ENCODE data around the gene RADIL. TPM values are rescaled to one million over a fixed set of nuclear protein-coding genes. Genes with fewer than 3 reads are reported as not detected.

Gene RADIL
- total and polyA plus RNA-seq, 2 donors (not counting 1 experiment from before 2014, with no cell fraction given), result not detected

- Histone ChIP-seq H3K27me3 (replicated peaks in 1 of 4; ENCODE audit: control extremely low read depth in 1 of 4, control insufficient read depth in 3 of 4, insufficient read depth in 4 of 4, low read length in 3 of 4) (peaks cover 0 to 14% (median 6%) of the 10 kb centered on the region in 4 experiments), H3K27ac (ENCODE audit: low read length in 2 of 2) (no peak overlapping the region), H3K4me1 (ENCODE audit: control insufficient read depth in 2 of 2, insufficient read depth in 2 of 2, low read length in 2 of 2) (no peaks in the 10 kb centered on the region), H3K9me3 (ENCODE audit: control extremely low read depth in 1 of 3, control insufficient read depth in 2 of 3, insufficient read depth in 1 of 3, low read length in 2 of 3) (peaks cover 0 to 8% (median 0%) of the 10 kb centered on the region in 3 donors), H3K4me2 (replicated peaks; ENCODE audit: low read depth, low read length, poor library complexity, severe bottlenecking) (no peak overlapping the region), H3K36me3 (replicated peaks in 1 of 2; ENCODE audit: control extremely low read depth in 1 of 2, control insufficient read depth in 1 of 2, extremely low read depth in 1 of 2, insufficient read depth in 2 of 2, low read length in 1 of 2) (no peaks in the 10 kb centered on the region), H3K4me3 (ENCODE audit: control extremely low read depth in 1 of 5, extremely low read depth in 1 of 5, insufficient read depth in 1 of 5, low read depth in 2 of 5, low read length in 4 of 5) (no peak overlapping the region), H3K79me2 (ENCODE audit: control insufficient read depth, insufficient read depth, low read length) (no peaks in the 10 kb centered on the region), H3K9ac (ENCODE audit: low read length) (no peak overlapping the region), H4K20me1 (ENCODE audit: control insufficient read depth, insufficient read depth, low read length, poor library complexity, severe bottlenecking) (no peaks in the 10 kb centered on the region), H2AFZ (ENCODE audit: insufficient read depth, low read depth, low read length, poor library complexity, severe bottlenecking) (no peak overlapping the region)
- Mint-ChIP-seq H3K27me3 (peaks cover 43% of the 10 kb centered on the region), H3K9me3 (ENCODE audit: insufficient read depth) (peaks cover 2% of the 10 kb centered on the region), H3K27ac (no peak overlapping the region), H3K4me3 (no peak overlapping the region), H3K4me1 (no peaks in the 10 kb centered on the region)
- POLR2A ChIA-PET, result no interaction called here
- ATAC-seq (ENCODE audit: low read depth), result no peak
- DNase-seq, result no peak
- no CpG with 5 or more reads among the region's 5 CpGs for WGBS (ENCODE audit: insufficient coverage)
- CTCF ChIA-PET, result no interaction called here
- TF ChIP-seq EZH2 (IDR thresholded peaks at IDR 0.05; ENCODE audit: borderline replicate concordance, insufficient read depth, low read depth, low read length, poor library complexity, severe bottlenecking) (no peak), CTCF (IDR thresholded peaks at IDR 0.05) (no peak)
- intact Hi-C loops (cut with micrococcal nuclease), result no loop called here
Measured at GRCh38 chr7:4868493-4868892, 15.0 kb downstream of the RADIL start.

GRCh38 chr7:4866528-4867496, 16.7 kb downstream of the RADIL start:
- ChIA-PET CTCF (interaction anchor here (1.4 kb wide), 1 partner anchor 8 kb away, joined by 3 read pairs; no protein-coding TSS in a partner anchor), POLR2A (no interaction called here)
- intact Hi-C loops (cut with micrococcal nuclease), result no loop called here
- Mint-ChIP-seq H3K27me3 (peaks cover 44% of the 10 kb centered on the region), H3K4me3 (no peak overlapping the region), H3K4me1 (no peaks in the 10 kb centered on the region), H3K9me3 (ENCODE audit: insufficient read depth) (peaks cover 4% of the 10 kb centered on the region), H3K27ac (no peak overlapping the region)
- H3K4me1 ChIP-seq (ENCODE audit: control insufficient read depth in 2 of 2, insufficient read depth in 2 of 2, low read length in 2 of 2), result peaks cover 4% of the 10 kb centered on the region in 2 donors
- no peaks in the 10 kb centered on the region for H3K79me2 ChIP-seq (ENCODE audit: control insufficient read depth, insufficient read depth, low read length)
- DNase-seq, result no peak
- H4K20me1 ChIP-seq (ENCODE audit: control insufficient read depth, insufficient read depth, low read length, poor library complexity, severe bottlenecking), result no peaks in the 10 kb centered on the region
- H3K4me3 ChIP-seq (ENCODE audit: control extremely low read depth in 1 of 5, extremely low read depth in 1 of 5, insufficient read depth in 1 of 5, low read depth in 2 of 5, low read length in 4 of 5), result no peak overlapping the region
- H3K4me2 ChIP-seq (replicated peaks; ENCODE audit: low read depth, low read length, poor library complexity, severe bottlenecking), result no peak overlapping the region
- H3K36me3 ChIP-seq (replicated peaks in 1 of 2; ENCODE audit: control extremely low read depth in 1 of 2, control insufficient read depth in 1 of 2, extremely low read depth in 1 of 2, insufficient read depth in 2 of 2, low read length in 1 of 2), result no peaks in the 10 kb centered on the region
- TF ChIP-seq CTCF (IDR thresholded peaks at IDR 0.05), result no peak
- no peak for TF ChIP-seq EZH2 (IDR thresholded peaks at IDR 0.05; ENCODE audit: borderline replicate concordance, insufficient read depth, low read depth, low read length, poor library complexity, severe bottlenecking)
- peaks cover 0 to 13% (median 9%) of the 10 kb centered on the region in 4 experiments for H3K27me3 ChIP-seq (replicated peaks in 1 of 4; ENCODE audit: control extremely low read depth in 1 of 4, control insufficient read depth in 3 of 4, insufficient read depth in 4 of 4, low read length in 3 of 4)
- no peak overlapping the region for H2AFZ ChIP-seq (ENCODE audit: insufficient read depth, low read depth, low read length, poor library complexity, severe bottlenecking)
- ATAC-seq (ENCODE audit: low read depth), result no peak
- WGBS (ENCODE audit: insufficient coverage), result 84% methylated on average over 7 of the region's 9 CpGs
- no peak overlapping the region for H3K27ac ChIP-seq (ENCODE audit: low read length in 2 of 2)
- H3K9ac ChIP-seq (ENCODE audit: low read length), result no peak overlapping the region
- H3K9me3 ChIP-seq (ENCODE audit: control extremely low read depth in 1 of 3, control insufficient read depth in 2 of 3, insufficient read depth in 1 of 3, low read length in 2 of 3), result peaks cover 0 to 14% (median 0%) of the 10 kb centered on the region in 3 donors
